B cell (primary cell): ENCODE measurements around the gene PLCB1. TPM values are rescaled to one million over a fixed set of nuclear protein-coding genes. Genes with fewer than 3 reads are reported as not detected.

ENCODE experiments used
- ATAC-seq: fragments of 200-7000 bp; cut with Tn5 transposase; one replicate; pipeline ENCODE4 v1.10.0; 2021; ENCODE audit warnings: low read depth, mild to moderate bottlenecking, moderate number of reproducible peaks, moderate library complexity
- CTCF ChIA-PET: fragments of 350-600 bp; sonication (Branson Sonifier 250); formaldehyde crosslinking; loops from one replicate; lab custom pipeline; 2021; ENCODE audit warnings: antibody characterized with exemption, inconsistent platforms; lab: Charles Lee
- POLR2A ChIA-PET: fragments of 350-600 bp; sonication (Branson Sonifier 250); formaldehyde crosslinking; loops from one replicate; lab custom pipeline; 2021; ENCODE audit warnings: antibody characterized with exemption; lab: Charles Lee
- DNase-seq: peaks from one replicate; pipeline ENCODE4 v3.0.0; 2013
- H2AFZ ChIP-seq: 2 replicates; pipeline ENCODE4 v1.6.1; 2012; ENCODE audit warnings: mild to moderate bottlenecking, low read depth, low read length; ENCODE audit not compliant: insufficient read depth, poor library complexity, severe bottlenecking
- H3K27ac ChIP-seq, 2 donors: 1 replicate in 1 of 2; 2 replicates in 1 of 2; pipeline ENCODE4 v1.5.1; 2012 to 2013; ENCODE audit warnings: low read length in 2 of 2, mild to moderate bottlenecking in 2 of 2, moderate library complexity in 1 of 2
- H3K27me3 ChIP-seq, 4 experiments: fragments of 200-600 bp in 1 of 4; sonication (generic) in 1 of 4; replicated peaks in 1 of 4; 1 replicate in 2 of 4; 2 replicates in 2 of 4; pipeline versions ENCODE4 v1.6.1 to v1.7.0; 2013 to 2016; ENCODE audit warnings: low read length in 3 of 4, mild to moderate bottlenecking in 2 of 4, mixed read lengths in 1 of 4, moderate library complexity in 1 of 4; ENCODE audit not compliant: insufficient read depth in 4 of 4, control insufficient read depth in 3 of 4; ENCODE audit errors: control extremely low read depth in 1 of 4
- H3K36me3 ChIP-seq, 2 experiments: replicated peaks in 1 of 2; 1 replicate in 1 of 2; 2 replicates in 1 of 2; pipeline versions ENCODE4 v1.6.1 to v1.7.1; 2013; ENCODE audit warnings: low read length in 1 of 2; ENCODE audit not compliant: insufficient read depth in 2 of 2, control insufficient read depth in 1 of 2; ENCODE audit errors: control extremely low read depth in 1 of 2, extremely low read depth in 1 of 2
- H3K4me1 ChIP-seq, 2 donors: fragments of 200-600 bp in 1 of 2; sonication (generic) in 1 of 2; 1 replicate in 1 of 2; 2 replicates in 1 of 2; pipeline versions ENCODE4 v1.5.1 to v1.6.1; 2013 to 2017; ENCODE audit warnings: low read length in 2 of 2; ENCODE audit not compliant: control insufficient read depth in 2 of 2, insufficient read depth in 2 of 2
- H3K4me2 ChIP-seq: replicated peaks from 2 replicates; pipeline ENCODE3; 2012; ENCODE audit warnings: mild to moderate bottlenecking, low read depth, low read length; ENCODE audit not compliant: poor library complexity, severe bottlenecking
- H3K4me3 ChIP-seq, 5 experiments: fragments of 200-600 bp in 1 of 5; sonication (generic) in 1 of 5; 1 replicate in 3 of 5; 2 replicates in 2 of 5; pipeline versions ENCODE4 v1.5.1 to v1.7.0; 2011 to 2016; ENCODE audit warnings: low read length in 4 of 5, mild to moderate bottlenecking in 4 of 5, low read depth in 2 of 5, control low read depth in 1 of 5, moderate library complexity in 1 of 5; ENCODE audit not compliant: insufficient read depth in 1 of 5; ENCODE audit errors: control extremely low read depth in 1 of 5, extremely low read depth in 1 of 5
- H3K79me2 ChIP-seq: fragments of 200-600 bp; sonication (generic); one replicate; pipeline ENCODE4 v1.6.0; 2016; ENCODE audit warnings: low read length; ENCODE audit not compliant: control insufficient read depth, insufficient read depth
- H3K9ac ChIP-seq: fragments of 200-600 bp; sonication (generic); 2 replicates; pipeline ENCODE4 v1.6.1; 2017; ENCODE audit warnings: mild to moderate bottlenecking, low read length, moderate library complexity
- H3K9me3 ChIP-seq, 3 donors: one replicate each; pipeline versions ENCODE4 v1.6.1 to v1.7.1; 2013; ENCODE audit warnings: low read length in 2 of 3; ENCODE audit not compliant: control insufficient read depth in 2 of 3, insufficient read depth in 1 of 3; ENCODE audit errors: control extremely low read depth in 1 of 3
- H4K20me1 ChIP-seq: 2 replicates; pipeline ENCODE4 v1.6.0; 2012; ENCODE audit warnings: mild to moderate bottlenecking, low read length; ENCODE audit not compliant: insufficient read depth, control insufficient read depth, poor library complexity, severe bottlenecking
- H3K27ac Mint-ChIP-seq: one replicate; pipeline ENCODE4 v1.8.0; 2021; ENCODE audit warnings: mixed read lengths
- H3K27me3 Mint-ChIP-seq: one replicate; pipeline ENCODE4 v1.8.0; 2021; ENCODE audit warnings: mixed read lengths
- H3K4me1 Mint-ChIP-seq: one replicate; pipeline ENCODE4 v1.8.0; 2021; ENCODE audit warnings: mixed read lengths
- H3K4me3 Mint-ChIP-seq: one replicate; pipeline ENCODE4 v1.8.0; 2021; ENCODE audit warnings: mixed read lengths
- H3K9me3 Mint-ChIP-seq: one replicate; pipeline ENCODE4 v1.8.0; 2022; ENCODE audit warnings: mixed read lengths; ENCODE audit not compliant: insufficient read depth
- EZH2 ChIP-seq: IDR thresholded peaks from 2 replicates; pipeline ENCODE4 v1.6.1; 2012; ENCODE audit warnings: borderline replicate concordance, low read depth, mild to moderate bottlenecking, moderate library complexity, low read length; ENCODE audit not compliant: insufficient read depth, poor library complexity, severe bottlenecking
- WGBS: methylation state at CpG from one replicate; pipeline ENCODE4 v1.1.5; 2013; ENCODE audit warnings: missing lambda C conversion rate; ENCODE audit not compliant: insufficient coverage; 5-methylcytosine and 5-hydroxymethylcytosine counted together
- intact Hi-C: fragments of 100-400 bp; cut with micrococcal nuclease; formaldehyde crosslinking; loops from one replicate; pipeline ENCODE4 v1.10.0; 2022
- polyA plus RNA-seq: library from polyadenylated mRNA; depleted of rRNA; stranded (reverse); fragments of >200 nt; gene quantifications from 2 replicates; pipeline ENCODE4 v1.2.3, GENCODE V29; 2012
- total RNA-seq, 2 donors: library from RNA; stranded (reverse); fragments of 120-200 nt in 1 of 2; gene quantifications; 1 replicate in 1 of 2; 2 replicates in 1 of 2; pipeline versions ENCODE4 v1.2.3 to v1.2.4, GENCODE V29; 2013 to 2022
- TF ChIP-seq, protein P1 (sequence below): fragments of 200-600 bp; IDR thresholded peaks from one replicate; pipeline ENCODE4 v1.8.0; 2022; ENCODE audit warnings: antibody characterized with exemption, mild to moderate bottlenecking

The PLCB1 gene
- total and polyA plus RNA-seq, 2 donors (not counting 1 experiment from before 2014, with no cell fraction given) = 0.18 to 0.47 TPM

DNA sequence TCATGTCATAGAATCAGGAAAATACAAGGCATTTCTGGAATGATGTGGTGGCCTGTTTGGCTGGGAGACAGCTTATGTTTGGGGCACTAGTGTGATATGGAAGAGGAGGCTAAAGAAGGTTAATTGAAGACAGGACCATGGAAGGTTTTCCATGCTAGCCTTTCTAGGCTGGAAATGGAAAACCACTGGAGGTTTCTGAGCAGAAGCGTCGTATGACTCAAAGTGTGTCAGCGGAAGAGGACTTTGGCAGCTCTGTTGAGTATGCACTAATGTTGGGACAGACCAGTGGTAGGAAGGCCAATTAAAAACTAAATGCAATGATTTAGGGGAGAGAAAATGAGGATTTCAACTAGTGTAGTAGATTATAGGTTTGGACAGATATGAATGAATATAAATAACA lies 413.1 kb downstream of the PLCB1 start:
- WGBS = 100% methylated on average over 2 of the region's 3 CpGs
- peaks cover 3% of the 10 kb centered on the region for H3K4me1 Mint-ChIP-seq

DNA sequence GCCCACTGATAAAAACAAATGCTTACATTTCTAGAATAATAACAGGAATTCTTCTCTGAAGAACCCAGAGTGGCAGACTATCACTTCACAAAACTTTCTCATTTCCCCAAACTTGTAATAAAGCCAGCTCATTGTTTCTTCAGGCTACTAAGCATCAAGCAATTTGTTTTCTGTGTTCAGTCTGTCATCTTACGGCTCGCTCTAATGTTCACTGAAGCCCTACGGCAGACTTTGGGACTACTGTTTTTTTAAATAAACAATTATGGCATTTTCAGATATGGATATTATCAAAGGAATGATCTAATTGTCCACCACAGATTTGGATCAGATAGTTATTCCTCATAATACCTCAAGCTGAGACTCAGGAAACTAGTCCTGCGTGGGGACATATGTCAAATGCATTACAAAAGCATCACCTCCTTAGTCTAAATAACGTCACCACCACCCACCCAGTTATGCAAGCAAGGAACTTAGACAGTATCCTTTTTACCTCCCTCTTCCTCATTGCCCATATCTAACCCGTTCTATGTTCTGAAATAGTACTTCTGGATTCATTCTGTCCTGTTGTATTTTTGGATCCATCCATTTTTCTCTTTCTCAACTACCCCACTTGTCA lies 415.1 kb downstream of the PLCB1 start:
- no peak overlapping the region for H3K27ac Mint-ChIP-seq

More for the DNA sequence above, 413.1 kb downstream of the PLCB1 start:
- no peaks in the 10 kb centered on the region for H3K4me1 ChIP-seq
- no peak overlapping the region for H2AFZ ChIP-seq
- Mint-ChIP-seq H3K4me3 (no peak overlapping the region), H3K27me3 (peaks cover 5% of the 10 kb centered on the region), H3K9me3 (no peaks in the 10 kb centered on the region), H3K27ac (no peak overlapping the region)
- no peak for ATAC-seq
- no peaks in the 10 kb centered on the region for H3K27me3 ChIP-seq
- ChIA-PET CTCF (no interaction called here), POLR2A (no interaction called here)
- no peak for DNase-seq
- H3K79me2 ChIP-seq = no peaks in the 10 kb centered on the region
- intact Hi-C loops = no loop called here
- H3K27ac ChIP-seq = no peak overlapping the region
- H3K9me3 ChIP-seq = no peaks in the 10 kb centered on the region
- no peak overlapping the region for H3K9ac ChIP-seq
- H3K36me3 ChIP-seq = no peaks in the 10 kb centered on the region
- TF ChIP-seq EZH2 = no peak
- TF ChIP-seq, protein P1, sequence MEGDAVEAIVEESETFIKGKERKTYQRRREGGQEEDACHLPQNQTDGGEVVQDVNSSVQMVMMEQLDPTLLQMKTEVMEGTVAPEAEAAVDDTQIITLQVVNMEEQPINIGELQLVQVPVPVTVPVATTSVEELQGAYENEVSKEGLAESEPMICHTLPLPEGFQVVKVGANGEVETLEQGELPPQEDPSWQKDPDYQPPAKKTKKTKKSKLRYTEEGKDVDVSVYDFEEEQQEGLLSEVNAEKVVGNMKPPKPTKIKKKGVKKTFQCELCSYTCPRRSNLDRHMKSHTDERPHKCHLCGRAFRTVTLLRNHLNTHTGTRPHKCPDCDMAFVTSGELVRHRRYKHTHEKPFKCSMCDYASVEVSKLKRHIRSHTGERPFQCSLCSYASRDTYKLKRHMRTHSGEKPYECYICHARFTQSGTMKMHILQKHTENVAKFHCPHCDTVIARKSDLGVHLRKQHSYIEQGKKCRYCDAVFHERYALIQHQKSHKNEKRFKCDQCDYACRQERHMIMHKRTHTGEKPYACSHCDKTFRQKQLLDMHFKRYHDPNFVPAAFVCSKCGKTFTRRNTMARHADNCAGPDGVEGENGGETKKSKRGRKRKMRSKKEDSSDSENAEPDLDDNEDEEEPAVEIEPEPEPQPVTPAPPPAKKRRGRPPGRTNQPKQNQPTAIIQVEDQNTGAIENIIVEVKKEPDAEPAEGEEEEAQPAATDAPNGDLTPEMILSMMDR = no peak
- no peaks in the 10 kb centered on the region for H4K20me1 ChIP-seq
- no peak overlapping the region for H3K4me2 ChIP-seq
- no peak overlapping the region for H3K4me3 ChIP-seq

More for the DNA sequence above, 415.1 kb downstream of the PLCB1 start:
- H3K27me3 ChIP-seq = no peaks in the 10 kb centered on the region
- H3K79me2 ChIP-seq = no peaks in the 10 kb centered on the region
- H2AFZ ChIP-seq = no peak overlapping the region
- H3K36me3 ChIP-seq = no peaks in the 10 kb centered on the region
- no peaks in the 10 kb centered on the region for H3K4me1 Mint-ChIP-seq
- ChIA-PET POLR2A (no interaction called here), CTCF (no interaction called here)
- no peaks in the 10 kb centered on the region for H3K9me3 Mint-ChIP-seq
- no peak overlapping the region for H3K4me3 ChIP-seq
- DNase-seq (no peak), ATAC-seq (no peak)
- H4K20me1 ChIP-seq = no peaks in the 10 kb centered on the region
- no peak overlapping the region for H3K4me2 ChIP-seq
- H3K9me3 ChIP-seq = no peaks in the 10 kb centered on the region
- 100% methylated on average over 1 of the region's 6 CpGs for WGBS
- H3K9ac ChIP-seq = no peak overlapping the region
- intact Hi-C loops = no loop called here
- TF ChIP-seq, protein P1 = no peak
- TF ChIP-seq EZH2 = no peak
- H3K4me1 ChIP-seq = no peaks in the 10 kb centered on the region
- H3K4me3 Mint-ChIP-seq = no peak overlapping the region
- no peak overlapping the region for H3K27ac ChIP-seq
- H3K27me3 Mint-ChIP-seq = peaks cover 5% of the 10 kb centered on the region
